GM20431 (cell line): ENCODE data around the gene C2orf92.

Experiments
- in situ Hi-C: fragments of 300-500 bp; cut with MseI, MboI; formaldehyde crosslinking; loops from one replicate; pipeline ENCODE4 v1.15.0; 2020; ENCODE audit warnings: low sequenced_read_pairs; ENCODE audit not compliant: unreplicated experiment

The C2orf92 gene

DNA sequence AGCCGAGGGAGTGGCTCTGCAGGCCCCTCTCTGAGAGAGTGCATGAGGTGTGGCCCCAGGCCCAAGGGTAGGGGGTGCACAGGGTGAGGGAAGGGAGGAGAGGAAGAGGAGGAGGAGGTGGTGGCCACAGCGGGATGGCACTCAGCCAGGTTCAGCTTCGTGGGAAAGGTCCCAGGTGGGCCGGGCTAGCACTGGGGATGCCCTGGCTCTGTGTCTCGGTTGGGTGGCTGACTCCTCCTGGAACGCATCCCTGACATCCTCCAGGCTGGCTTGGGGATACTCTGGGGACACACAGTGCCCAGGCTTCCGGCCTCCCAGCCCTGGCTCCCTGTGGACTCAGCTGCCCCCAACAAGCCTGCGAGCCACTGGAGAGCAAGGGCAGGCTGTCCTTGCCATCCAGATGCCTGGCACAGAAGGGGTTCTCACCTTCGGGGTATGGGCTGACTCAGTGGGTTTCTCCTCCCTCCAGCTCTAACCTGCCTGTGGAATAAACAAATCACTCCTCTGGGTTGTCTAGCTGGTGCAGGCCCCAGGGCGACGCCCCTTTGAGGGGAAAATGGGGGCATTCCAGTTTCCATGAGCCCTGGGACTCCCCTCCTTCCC, 43.3 kb downstream of the C2orf92 start:
- in situ Hi-C loops = no loop called here

DNA sequence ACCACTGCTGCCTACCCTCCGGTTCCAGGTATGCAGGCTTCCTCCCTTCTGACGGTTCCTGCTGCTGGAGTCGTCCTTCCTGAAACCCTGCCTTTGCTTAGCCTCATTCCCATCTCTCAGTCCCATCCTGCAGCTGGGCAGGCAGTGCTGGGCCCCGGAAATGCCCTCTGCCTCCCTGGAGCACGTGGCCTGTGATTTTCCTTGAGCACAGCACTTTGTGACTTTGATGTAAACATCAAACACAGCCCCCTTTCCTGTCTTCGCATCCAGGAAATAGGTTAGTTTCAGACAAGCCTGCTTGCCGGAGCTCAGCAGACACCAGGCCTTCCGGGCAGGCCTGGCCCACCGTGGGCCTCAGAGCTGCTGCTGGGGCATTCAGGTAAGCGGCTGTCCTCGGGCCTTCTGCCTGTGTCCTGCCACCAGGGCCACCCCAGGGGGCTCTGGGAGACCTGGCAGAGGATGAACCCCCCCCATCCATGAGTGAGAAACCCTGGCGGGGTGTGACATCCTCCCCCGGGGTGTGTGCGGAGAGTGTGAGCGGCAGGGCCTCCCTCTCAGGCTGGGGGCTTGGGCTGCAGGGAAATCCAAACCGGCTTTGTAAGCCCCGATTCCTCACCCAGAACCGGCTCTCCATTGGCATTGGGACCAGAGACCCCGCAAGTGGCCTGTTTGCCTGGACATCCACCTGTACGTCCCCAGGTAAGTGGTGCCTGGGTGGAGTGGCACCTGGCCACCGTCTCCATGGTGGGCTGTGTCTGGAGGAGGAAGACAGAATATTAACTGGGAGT, 44.0 kb downstream of the C2orf92 start, which contains the start of gene ZAP70:
TSS of gene ZAP70 (plus strand) at position 281 of the 788 bp plus-strand sequence. CDS start 10,461 bp downstream, outside the sequence.
- in situ Hi-C loops = no loop called here

DNA sequence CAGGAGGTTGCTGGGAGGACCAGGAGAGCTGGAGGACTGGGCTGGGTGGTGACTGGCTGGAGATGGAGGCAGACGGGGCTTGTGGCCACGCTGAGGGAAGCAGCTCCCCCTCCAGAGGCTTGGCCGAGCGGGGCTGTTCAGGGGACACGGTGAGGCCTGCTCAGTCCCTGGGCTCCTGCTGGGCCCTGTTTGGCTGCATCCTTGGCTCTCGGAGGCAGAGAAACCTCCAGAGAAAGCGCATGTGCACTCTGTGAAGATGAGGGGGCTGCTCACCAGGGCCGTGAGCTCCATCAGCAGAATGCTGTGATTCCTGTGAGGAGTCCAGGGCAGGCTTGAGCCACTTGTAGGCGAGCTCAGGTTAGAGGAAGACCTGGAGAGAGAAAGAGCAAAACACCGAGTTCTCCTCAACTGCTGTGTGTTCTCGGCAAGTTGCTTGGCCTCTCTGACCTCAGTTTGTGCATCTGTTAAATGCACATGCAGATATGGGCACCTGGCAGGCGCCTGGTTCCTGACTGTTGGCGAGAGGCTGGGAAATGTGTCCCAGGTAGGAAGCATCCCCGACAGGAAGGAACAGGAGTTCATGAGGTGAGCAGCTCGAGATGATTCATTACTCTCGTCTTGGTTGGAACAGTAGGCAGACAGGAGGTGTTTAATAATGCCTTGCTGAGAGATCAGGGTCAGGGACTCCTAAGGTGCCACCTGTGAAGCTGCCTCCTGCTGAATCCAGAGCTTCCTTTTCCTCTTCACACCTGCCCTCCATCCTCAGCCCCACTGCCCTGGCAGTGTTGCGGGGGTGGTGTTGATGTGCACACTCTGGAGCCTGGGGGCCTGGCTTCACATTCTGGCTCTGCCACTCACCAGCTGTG, 44.8 kb downstream of the C2orf92 start:
- in situ Hi-C loops = no loop called here

DNA sequence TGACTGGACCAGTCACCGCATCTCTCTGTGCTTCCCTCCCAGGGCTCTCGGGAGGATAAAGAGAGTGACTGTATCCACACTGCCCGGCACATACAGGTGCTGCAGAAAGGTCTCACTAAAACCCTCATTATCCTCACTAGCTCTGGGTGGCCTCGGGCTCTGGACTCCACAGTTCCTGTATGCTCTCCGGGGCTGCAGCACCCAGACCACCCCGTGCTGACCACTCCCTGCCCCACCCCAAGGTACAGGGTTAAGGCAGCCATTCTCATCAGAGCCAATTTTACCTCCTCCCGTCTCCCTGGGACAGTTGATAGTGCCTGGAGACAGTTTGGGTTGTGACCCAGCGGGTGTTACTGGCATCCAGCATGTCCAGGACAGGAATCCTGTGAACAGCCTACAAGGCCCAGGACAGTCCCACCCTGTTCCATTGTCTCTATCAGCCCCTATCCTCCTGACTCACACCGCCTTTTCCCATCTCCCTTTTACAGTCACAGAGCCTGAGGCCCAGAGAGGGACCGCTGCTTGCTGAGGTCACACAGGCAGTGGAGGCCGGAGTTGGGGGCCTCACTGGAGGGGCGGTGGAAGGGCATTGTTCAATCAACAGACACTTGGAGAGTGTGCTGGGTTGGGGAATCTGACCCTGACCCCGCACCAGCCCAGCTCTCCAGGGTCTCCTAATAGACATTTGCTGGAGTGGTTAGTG, 45.6 kb downstream of the C2orf92 start:
- in situ Hi-C loops = no loop called here

DNA sequence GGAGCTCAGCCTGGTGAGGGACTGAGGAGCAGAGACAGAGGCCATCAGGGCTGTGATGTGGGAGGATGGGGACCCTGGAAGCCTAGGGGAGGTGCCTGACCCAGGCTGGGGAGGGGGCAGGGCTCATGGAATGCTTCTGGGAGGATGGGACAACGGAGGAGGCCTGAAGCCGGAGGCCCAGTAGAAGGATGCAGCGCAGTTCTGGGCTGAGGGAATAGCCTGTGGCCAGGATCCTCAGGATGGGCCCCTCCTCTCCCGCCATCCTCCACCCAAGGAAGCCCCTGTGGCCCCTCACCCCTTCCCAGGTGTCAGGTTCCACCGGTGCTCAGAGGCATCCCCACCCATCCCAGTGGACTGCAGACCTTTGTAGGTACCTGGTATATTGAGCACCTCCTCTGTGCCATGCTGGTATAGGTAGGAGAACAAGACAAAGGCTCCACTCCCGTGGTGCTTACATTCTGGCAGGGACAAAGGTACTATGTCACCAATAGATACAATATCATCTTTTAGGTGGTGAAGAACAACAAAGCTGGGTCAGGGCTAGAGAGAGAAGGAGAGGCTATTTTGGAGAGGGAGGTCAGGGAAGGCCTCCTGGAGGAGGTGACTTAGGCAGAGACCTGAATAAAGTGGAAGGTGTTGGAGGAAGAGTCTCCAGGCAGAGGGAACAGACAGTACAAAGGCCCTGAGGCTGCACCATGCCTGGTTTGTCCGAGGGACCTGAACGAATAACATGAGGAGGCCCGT, 46.6 kb downstream of the C2orf92 start:
- in situ Hi-C loops = no loop called here

DNA sequence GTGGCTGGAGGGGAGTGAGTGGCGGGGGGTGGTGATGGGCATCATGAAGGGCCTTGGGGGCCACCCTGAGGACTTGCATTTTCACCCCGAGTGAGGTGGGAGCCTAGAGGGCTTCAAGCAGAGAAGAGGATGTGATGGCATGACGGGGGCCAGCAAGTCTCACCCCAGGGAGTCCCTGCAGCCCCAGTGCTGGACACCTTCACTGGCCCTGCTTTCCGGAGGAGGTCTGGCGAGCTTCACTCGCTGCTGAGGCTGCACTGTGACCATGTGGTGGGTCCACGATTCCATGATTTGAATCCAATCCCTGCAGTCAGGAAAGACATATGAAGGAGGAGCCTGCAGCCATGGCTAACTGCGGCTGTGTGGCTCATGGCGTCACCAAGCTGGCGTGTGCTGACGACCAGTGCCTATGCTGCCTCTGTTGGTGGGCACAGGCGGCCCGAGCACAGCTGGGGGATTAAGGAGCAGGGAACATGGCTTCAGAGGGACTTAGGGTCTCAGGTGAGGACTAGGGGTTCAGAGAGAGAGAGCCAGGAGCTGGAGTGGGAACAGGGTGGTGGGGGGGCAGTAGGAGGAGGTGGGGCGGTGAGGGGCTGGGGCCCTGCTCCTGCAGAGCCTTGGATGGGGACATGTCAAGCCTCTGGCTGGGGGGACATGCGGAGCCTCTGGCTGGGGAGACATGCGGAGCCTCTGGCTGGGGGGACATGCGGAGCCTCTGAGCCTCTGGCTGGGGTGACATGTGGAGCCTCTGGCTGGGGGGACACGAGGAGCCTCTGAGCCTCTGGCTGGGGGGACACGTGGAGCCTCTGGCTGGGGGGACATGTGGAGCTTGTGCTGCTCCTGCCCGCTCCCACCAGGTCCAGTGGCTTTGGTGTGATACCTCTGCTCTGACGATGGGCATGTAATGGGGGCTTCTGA, 47.4 kb downstream of the C2orf92 start:
- in situ Hi-C loops = no loop called here

DNA sequence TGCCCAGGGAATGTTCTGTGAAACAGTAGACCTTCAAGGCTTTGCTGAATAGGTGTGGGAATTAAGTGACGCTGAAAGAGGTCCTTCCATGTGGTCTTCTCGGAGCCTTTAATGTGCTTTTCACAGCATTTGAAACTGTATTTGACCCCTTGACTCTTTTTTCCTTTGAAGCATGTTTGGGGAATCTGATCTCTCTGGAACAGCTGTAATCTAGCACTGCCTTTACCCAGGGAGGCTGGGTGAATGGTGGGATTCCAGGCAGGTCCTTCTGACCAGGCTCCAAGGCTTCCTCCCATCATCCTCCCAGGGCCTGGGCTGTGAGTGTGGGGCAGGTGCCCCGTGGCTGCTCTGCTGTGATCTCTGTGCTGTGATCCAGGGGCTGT, 48.1 kb downstream of the C2orf92 start:
- in situ Hi-C loops = no loop called here

DNA sequence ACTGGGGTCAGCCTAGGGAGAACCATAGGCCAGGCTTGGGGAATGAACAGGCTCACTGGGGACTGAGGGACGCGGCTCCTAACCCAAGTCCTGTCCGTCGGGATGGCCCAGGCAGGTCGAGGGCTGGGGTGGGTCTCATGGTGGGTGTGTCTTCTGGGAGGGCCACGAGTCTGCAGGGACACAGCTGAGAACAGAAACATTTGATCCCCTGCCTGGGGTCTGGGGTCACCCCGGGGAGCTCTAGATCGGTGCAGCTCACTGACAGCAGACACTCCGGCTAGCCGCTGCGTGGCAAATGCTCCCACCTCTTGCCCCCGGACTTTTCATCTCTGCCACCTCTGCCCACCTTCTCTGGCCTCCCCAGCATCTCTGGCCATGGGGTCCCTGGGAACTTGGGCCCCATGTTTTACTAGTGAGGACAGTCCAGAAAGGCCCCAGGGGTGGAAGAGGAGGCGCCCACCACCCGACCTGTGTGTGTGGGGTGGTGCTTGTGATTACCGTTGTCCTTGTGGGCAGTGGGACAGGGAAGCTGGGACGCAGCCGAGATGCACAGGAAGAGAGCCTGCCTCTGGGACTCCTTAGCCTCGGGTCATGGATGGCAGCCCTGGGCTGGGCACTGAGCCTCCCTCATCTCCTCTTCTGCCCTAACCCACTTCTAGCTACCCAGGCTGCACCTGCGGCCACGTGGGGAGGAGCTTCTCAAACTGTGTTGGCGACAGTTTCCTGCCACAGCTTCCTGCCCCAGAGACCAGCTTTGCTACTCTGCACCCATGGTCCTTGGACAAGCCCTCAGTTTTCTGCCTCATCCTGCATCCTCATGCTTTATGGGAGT, 48.8 kb downstream of the C2orf92 start:
- in situ Hi-C loops = no loop called here

DNA sequence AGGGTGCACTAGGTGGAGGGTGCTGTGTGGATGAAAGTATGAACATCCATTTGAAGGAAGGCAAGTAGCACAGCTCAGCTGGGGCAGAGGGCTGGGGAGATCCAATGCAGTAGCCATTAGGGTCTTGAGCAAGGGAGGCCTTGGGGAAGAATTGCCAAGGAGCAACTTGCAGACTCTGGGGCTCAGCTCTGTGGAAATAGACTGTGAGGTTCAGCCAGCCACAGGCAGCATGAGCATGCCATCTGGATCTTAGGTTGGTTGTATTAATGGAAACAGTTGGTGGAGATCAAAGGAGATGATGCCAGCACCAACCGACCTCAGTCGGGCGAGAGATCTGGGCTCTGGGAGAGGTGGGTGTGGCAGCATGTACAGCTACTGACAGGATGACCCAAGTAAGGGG, 49.4 kb downstream of the C2orf92 start:
- in situ Hi-C loops = no loop called here

DNA sequence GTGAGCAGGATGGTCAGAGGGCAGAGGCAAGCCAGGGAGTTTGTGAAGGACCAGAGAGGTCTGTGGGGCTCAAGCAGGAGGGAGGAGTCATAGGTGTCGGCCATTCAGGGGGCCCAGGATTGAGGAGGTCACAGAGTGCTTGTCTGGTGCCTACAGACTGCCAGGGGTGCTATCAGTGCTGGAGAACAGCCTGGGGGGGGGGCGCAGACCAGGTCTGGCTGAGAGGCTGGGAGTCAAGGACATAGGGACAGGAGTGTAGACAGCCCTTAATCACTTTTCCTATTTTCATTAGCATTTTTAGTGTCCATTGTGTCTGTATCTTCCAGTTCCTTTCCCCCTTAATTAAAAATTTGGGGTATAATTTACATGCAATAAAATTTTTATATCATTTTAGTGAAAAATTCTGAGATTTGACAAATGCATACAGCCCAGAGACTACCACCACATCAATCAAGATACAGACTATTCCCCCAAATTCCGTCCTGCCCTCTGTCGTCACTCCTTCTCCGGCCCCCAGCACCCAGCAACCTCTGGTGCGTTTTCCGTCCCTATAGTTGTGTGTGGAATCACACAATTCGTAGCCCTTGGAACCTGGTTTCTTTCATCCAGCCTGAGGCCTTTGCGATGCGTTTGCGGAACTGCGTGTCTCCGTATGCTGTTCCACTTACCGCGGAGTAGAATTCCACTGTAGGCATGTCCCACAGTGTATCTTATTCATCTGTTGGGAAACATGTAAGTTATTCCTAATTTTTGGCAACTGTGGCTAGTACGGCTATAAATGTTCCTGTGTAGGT, 50.0 kb downstream of the C2orf92 start:
- in situ Hi-C loops = no loop called here

DNA sequence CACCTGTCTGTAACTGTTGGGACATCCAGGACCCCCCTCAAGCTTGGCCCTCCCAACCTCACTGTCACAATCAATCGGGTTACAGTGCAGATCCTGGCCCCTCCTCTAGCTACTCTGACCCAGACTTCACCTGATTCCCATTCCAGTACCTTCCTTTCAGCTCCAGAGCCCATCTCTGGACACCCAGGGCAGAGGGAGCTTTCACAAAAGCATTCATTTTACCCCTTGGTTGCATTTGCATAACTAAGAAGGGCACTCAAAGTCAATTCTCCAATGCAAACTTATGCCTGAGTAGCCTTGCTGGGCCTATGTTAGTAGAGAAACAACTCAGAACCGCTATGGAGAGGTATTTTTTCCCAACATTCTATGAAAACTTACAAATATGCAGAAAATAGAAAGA, 51.2 kb downstream of the C2orf92 start:
- in situ Hi-C loops = no loop called here

DNA sequence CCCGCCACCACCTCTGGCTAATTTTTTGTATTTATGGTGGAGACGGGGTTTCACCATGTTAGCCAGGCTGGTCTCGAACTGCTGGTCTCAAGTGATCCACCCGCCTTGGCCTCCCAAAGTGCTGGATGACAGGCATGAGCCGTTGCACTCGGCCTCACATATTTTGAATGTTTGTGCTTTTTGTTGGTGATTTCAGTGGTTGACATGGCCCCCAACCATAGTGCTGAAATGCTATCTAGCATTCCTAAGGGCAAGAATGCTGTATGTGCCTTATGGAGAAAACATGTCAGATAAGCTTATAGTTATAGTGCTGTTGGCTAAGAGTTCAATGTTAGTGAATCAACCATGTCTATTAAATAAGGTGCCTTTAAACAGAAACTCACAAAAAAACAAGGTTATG, 52.7 kb downstream of the C2orf92 start:
- in situ Hi-C loops = no loop called here

DNA sequence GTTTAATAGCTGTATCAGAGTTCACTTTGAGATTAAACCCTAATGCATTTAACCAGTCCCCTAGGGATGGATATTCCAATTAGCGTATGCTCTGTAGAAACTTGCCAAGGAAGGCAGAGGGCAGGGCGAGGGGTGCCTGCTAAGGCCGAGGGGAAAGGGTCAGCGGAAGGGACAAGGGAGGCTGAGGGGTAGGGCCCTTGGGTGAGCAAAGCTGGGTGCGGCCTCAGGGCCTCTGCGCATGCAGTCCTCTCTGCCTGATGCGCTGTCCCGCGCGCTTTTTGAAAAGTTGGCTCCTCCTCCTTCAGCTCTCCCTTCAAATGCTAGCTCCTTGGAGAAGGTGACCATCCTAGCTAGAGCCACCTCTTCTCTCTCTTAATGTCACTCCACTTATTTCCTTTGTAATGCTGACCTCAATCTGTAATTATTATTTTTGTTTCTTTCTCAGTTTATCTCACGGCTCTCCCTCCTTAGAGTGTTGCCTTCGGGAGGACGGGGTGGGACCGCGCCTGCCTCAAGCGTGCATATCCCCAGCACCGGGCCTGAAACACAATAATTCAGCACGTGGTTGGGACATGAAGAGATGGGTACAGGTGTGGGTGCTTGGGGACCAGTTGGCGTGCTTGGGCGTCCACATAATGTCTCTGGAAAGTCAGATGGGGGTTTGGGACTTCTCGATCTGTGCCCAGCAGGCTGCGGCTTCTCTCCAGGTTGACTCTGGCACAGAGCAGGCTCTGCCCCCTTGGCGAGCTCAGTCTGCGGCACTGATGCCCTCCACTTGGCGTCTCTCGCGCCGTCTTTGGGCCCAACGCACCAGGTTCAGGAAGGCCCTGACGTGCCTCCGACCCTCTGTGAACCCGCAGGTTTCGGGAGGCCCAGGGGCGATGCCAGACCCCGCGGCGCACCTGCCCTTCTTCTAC, 53.9 kb downstream of the C2orf92 start:
- in situ Hi-C loops = no loop called here

DNA sequence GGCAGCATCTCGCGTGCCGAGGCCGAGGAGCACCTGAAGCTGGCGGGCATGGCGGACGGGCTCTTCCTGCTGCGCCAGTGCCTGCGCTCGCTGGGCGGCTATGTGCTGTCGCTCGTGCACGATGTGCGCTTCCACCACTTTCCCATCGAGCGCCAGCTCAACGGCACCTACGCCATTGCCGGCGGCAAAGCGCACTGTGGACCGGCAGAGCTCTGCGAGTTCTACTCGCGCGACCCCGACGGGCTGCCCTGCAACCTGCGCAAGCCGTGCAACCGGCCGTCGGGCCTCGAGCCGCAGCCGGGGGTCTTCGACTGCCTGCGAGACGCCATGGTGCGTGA, 54.5 kb downstream of the C2orf92 start:
- in situ Hi-C loops = no loop called here

DNA sequence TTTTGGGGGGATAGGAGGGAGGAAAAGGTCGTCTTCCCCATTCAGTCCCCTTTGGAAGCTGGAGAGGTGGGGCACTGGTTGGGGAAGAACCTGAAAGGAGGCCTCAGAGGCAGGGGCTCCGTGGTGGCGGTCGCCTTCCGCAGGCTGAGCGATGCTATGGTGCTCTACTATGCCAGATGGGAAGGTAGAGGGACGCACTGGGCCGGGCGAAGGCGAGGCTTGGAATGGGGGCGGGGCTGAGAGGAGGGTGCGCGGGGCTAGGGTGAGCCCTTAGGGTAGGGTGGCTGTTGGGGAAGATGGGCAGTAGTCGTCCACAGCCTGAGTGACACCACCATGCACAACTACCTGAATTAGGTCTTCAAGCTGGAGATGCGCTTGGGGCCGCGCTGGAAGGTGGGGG, 55.0 kb downstream of the C2orf92 start:
- in situ Hi-C loops = no loop called here
